Measurements from ENCODE around the gene MPND.

Gene MPND

GRCh38 chr19:4380254-4380727, 36.9 kb downstream of the MPND start:
- H3K36me3 ChIP-seq (ENCODE audit: control insufficient read depth, insufficient read depth, low read length), result no peaks in the 10 kb centered on the region
- no peak overlapping the region for H3K4me2 ChIP-seq (ENCODE audit: low read length)
- TF ChIP-seq CTCF (IDR thresholded peaks at IDR 0.05), result no peak
- H3K27me3 ChIP-seq (ENCODE audit: control insufficient read depth, insufficient read depth, low read length), result no peaks in the 10 kb centered on the region
- peaks cover 49% of the 10 kb centered on the region for H3K4me1 ChIP-seq
- no peak overlapping the region for H2AFZ ChIP-seq
- no peak overlapping the region for H3K9ac ChIP-seq
- H3K9me3 ChIP-seq (ENCODE audit: control insufficient read depth, low read length), result no peaks in the 10 kb centered on the region
- no peak overlapping the region for H3K4me3 ChIP-seq (ENCODE audit: low read depth, low read length)
- peak overlapping the region; percentile 63 for H3K27ac ChIP-seq
- H3K79me2 ChIP-seq, result peaks cover 25% of the 10 kb centered on the region

- H3K4me1 ChIP-seq, result peaks cover 23% of the 10 kb centered on the region
- no peak overlapping the region for H2AFZ ChIP-seq
- no peaks in the 10 kb centered on the region for H3K9me3 ChIP-seq (ENCODE audit: control insufficient read depth, low read length)
- H3K27me3 ChIP-seq (ENCODE audit: control insufficient read depth, insufficient read depth, low read length), result no peaks in the 10 kb centered on the region
- H3K36me3 ChIP-seq (ENCODE audit: control insufficient read depth, insufficient read depth, low read length), result no peaks in the 10 kb centered on the region
- peaks cover 65% of the 10 kb centered on the region for H3K79me2 ChIP-seq
- H3K9ac ChIP-seq, result no peak overlapping the region
- no peak overlapping the region for H3K27ac ChIP-seq
- H3K4me3 ChIP-seq (ENCODE audit: low read depth, low read length), result no peak overlapping the region
- no peak overlapping the region for H3K4me2 ChIP-seq (ENCODE audit: low read length)
- no peak for TF ChIP-seq CTCF (IDR thresholded peaks at IDR 0.05)
Observed at GRCh38 chr19:4385291-4386040, 42.1 kb downstream of the MPND start.

DNA sequence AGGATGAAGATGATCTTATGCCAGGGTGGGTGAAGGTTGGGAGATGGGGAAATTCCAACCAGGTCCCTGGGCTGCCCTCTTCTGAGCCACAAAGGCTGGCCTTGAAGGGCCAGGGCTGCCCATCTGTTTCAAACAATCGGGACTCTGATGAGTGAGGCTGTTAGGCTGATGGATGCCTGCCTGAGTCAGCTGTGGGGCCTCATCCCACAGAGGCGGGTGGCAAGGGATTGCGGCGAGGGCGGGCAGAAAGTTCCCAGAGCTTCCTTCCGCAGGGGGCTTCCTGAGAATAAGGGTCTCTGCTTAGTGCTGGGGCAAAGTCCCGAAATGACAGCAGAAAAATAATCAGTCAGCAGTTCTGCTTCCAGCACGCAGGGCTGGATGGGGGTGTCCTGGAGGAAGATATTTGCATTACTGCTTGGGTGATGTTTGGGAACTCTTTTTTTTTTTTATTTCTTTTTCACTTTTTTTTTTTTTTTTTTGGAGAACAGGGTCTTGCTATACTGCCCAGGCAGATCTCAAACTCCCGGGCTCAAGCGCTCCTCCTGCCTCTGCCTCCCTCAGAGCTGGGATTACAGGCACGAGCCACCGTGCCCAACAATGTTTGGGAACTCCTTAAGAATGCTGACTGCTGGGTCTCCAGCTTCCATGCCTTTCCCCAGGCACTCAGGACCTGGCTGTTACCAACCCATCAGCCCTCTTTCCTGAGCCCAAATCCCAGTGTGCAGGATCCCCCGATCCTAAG, 42.9 kb downstream of the MPND start:
- Histone ChIP-seq H3K9ac (no peak overlapping the region), H3K4me3 (ENCODE audit: low read depth, low read length) (no peak overlapping the region), H3K36me3 (ENCODE audit: control insufficient read depth, insufficient read depth, low read length) (no peaks in the 10 kb centered on the region), H3K79me2 (peaks cover 68% of the 10 kb centered on the region), H3K4me2 (ENCODE audit: low read length) (no peak overlapping the region), H3K27ac (no peak overlapping the region), H3K9me3 (ENCODE audit: control insufficient read depth, low read length) (no peaks in the 10 kb centered on the region), H2AFZ (no peak overlapping the region), H3K4me1 (peaks cover 28% of the 10 kb centered on the region), H3K27me3 (ENCODE audit: control insufficient read depth, insufficient read depth, low read length) (no peaks in the 10 kb centered on the region)
- TF ChIP-seq CTCF (IDR thresholded peaks at IDR 0.05), result no peak

DNA sequence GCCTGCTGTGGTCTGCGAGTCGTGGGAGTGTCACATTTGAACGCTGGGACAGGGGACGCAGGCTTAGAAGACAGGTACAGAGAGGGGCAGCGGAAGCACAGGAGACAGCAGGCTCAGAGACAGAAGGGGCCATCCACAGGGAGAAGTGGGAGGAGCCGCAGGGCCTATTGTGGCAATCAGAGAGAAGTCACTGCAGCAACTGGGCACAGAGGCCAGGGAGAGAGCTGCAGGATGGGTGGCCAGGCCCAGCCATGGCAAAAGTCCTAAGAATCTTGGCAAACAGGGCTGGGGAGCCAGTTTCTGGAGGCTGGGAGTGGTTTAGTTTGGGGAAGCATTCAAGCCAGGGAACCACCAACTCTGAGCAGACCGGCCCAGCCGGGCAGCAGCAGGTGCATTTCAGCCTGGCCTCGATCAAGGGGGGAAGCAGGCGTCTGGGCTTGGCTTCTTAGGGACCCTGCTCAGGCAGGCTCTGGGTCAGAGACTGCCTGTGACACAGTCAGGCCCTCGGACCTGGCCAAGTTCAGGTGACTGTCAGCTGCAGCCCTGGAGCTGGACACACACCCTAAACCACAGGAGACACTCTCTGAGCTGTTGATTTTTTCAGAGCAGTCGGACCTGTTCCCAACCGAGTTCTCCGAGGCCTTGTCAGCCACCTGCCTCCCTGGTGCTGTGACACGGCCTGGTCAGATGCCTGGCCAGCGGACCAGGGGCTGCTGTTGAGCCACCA, 45.1 kb downstream of the MPND start:
- H3K4me1 ChIP-seq, result peaks cover 34% of the 10 kb centered on the region
- TF ChIP-seq CTCF (IDR thresholded peaks at IDR 0.05), result no peak
- no peak overlapping the region for H3K9ac ChIP-seq
- no peak overlapping the region for H3K4me3 ChIP-seq (ENCODE audit: low read depth, low read length)
- no peak overlapping the region for H2AFZ ChIP-seq
- no peaks in the 10 kb centered on the region for H3K9me3 ChIP-seq (ENCODE audit: control insufficient read depth, low read length)
- no peak overlapping the region for H3K4me2 ChIP-seq (ENCODE audit: low read length)
- H3K27ac ChIP-seq, result peak overlapping the region; percentile 64
- peaks cover 75% of the 10 kb centered on the region for H3K79me2 ChIP-seq
- H3K36me3 ChIP-seq (ENCODE audit: control insufficient read depth, insufficient read depth, low read length), result no peaks in the 10 kb centered on the region
- H3K27me3 ChIP-seq (ENCODE audit: control insufficient read depth, insufficient read depth, low read length), result no peaks in the 10 kb centered on the region
